ENCODE measurements around the gene CALHM2.

DNA sequence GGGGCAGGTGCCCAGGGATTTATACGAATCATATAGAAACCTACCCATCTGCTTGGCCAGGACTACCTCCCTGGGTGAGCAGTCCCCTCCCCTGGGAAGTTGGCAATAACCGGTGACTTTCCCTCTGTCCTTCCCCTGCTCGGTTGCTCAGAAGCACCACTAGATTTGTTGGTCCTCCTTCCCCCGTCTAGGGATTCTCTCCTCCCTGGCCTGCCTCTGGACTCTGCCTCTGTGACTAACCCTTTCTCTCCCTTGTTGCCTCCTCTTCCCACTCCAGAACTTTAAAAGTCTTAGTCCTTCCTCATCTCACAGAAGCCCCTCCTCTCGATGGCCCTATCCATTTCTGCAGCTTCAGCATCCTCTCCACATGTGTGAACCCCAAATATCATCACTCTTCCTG, 17.0 kb upstream of the CALHM2 start:
- TF ChIP-seq, protein P1, sequence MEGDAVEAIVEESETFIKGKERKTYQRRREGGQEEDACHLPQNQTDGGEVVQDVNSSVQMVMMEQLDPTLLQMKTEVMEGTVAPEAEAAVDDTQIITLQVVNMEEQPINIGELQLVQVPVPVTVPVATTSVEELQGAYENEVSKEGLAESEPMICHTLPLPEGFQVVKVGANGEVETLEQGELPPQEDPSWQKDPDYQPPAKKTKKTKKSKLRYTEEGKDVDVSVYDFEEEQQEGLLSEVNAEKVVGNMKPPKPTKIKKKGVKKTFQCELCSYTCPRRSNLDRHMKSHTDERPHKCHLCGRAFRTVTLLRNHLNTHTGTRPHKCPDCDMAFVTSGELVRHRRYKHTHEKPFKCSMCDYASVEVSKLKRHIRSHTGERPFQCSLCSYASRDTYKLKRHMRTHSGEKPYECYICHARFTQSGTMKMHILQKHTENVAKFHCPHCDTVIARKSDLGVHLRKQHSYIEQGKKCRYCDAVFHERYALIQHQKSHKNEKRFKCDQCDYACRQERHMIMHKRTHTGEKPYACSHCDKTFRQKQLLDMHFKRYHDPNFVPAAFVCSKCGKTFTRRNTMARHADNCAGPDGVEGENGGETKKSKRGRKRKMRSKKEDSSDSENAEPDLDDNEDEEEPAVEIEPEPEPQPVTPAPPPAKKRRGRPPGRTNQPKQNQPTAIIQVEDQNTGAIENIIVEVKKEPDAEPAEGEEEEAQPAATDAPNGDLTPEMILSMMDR (IDR thresholded peaks at IDR 0.05), result no peak
- no peak for TF ChIP-seq POLR2A (IDR thresholded peaks at IDR 0.05)

All from esophagus squamous epithelium (tissue), 4 donors.